Measurements from ENCODE around the gene NEIL3.
"Not testable (repeated sequence)": the region's sequence is repeated elsewhere in the genome, so short reads cannot be mapped to it uniquely, and the experiment has no call there.

The NEIL3 gene

DNA sequence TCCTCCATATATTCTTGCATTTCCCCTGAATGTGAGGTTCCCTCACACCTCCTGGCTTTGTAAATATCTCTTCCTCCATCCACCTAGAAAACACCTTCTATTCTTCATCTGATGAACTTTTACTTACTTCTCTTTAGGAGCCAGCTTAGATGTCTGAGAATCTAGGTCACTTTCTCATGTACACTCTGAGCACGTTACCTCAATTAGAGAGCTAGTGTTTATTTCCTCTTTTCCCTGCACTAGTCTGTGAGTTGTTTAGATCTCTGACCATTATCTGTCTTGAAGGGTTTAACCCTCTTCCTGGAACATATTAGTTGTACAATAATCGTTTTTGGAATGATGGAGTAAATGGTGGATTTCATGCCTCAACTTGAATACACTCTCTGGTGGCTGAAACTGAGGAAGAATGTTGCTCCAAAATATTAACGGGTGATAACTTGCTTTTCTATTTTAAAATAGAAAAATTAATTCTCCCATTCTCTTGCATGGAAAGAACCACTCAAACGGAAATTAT lies 8.5 kb upstream of the NEIL3 start:
- FAIRE-seq (no peak), DNase-seq (ENCODE audit: extremely low spot score, insufficient read length, low read depth) (no peak)

GRCh38 chr4:177302371-177303100 lies 7.1 kb upstream of the NEIL3 start:
- DNase-seq (ENCODE audit: extremely low spot score, insufficient read length, low read depth) (no peak), FAIRE-seq (no peak)

DNA sequence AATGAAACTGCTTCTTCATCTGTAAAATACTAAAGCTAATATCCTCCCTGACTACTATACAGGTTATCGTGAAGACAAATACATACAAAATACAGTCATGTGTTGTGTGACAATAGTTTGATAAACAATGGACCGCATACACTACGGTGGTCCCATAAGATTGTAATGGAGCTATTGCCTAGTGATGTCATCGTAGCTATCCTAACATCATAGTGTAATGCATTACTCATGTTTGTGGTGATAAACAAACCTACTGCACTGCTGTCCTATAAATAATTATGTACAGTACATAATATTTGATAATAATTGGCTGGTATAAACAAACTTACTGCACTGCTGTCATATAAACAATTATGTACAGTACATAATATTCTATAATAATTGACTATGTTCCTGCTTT lies 5.6 kb upstream of the NEIL3 start:
- FAIRE-seq (no peak), DNase-seq (ENCODE audit: extremely low spot score, insufficient read length, low read depth) (no peak)

GRCh38 chr4:177304864-177305263 lies 4.8 kb upstream of the NEIL3 start:
- not testable (repeated sequence) for FAIRE-seq; DNase-seq (ENCODE audit: extremely low spot score, insufficient read length, low read depth)

GRCh38 chr4:177308125-177308524 lies 1.5 kb upstream of the NEIL3 start:
- no peak for DNase-seq (ENCODE audit: extremely low spot score, insufficient read length, low read depth)
- FAIRE-seq: no peak

GRCh38 chr4:177308847-177309521 lies 690 bp upstream of the NEIL3 start:
- FAIRE-seq (no peak), DNase-seq (ENCODE audit: extremely low spot score, insufficient read length, low read depth) (no peak)

DNA sequence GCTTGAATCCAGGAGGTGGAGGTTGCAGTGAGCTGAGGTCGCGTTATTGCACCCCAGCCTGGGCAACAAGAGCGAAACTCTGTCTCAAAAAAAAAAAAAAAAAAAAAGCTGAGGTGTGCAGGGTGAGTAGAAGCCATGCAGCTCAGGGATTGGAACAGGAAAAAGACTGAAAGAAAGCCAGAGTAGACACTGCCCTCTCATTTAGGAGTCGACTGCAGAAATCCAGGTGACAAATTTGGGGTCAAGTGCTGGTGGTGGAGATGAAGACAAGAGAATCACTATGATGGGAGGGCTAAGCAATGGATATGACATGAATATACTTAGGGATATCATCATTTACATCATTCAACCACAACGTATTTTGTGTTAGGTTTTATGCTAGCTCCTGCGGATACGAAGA lies 1.9 kb downstream of the NEIL3 start:
- DNase-seq (ENCODE audit: extremely low spot score, insufficient read length, low read depth) (no peak), FAIRE-seq (no peak)

DNA sequence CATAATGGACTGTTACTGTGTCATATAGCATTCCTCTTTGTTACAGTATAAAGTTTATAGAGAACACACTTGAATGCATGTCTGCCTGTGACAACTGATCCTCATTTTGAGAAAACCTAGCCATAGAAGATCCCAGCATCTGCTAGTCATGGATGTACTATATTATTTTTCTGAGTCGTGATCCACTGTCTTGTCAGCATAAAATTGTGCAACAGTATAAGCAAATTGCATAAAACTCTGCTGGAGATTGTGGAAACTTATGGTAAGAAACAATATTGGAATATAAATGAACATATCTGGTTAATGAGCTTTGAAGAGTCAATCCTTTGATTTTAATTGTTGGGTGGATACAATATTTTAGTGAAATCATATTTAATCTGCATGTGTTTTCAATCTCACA lies 3.6 kb downstream of the NEIL3 start:
- no peak for DNase-seq (ENCODE audit: extremely low spot score, insufficient read length, low read depth)
- no peak for FAIRE-seq

- no peak for DNase-seq (ENCODE audit: extremely low spot score, insufficient read length, low read depth)
- FAIRE-seq: peak; percentile 5
Measured at GRCh38 chr4:177315767-177316464, 6.2 kb downstream of the NEIL3 start.

DNA sequence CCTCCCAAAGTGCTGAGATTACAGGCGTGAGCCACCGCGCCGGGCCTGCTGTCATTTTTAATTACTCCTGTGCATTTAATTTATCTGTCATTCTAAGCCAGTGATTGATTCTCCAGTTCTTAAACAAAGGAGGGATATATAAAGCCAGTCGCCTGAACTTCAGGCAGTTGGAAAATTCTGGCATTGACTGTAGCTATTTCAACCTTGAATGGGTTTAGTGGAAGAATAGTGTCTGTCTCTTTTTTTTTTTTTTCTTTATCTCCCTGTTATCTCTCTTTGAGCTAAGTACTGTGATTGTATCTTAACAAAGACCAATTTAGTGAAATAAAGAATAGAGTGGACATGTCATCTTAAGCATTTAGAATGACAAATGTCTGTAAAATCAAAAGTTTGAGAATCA lies 11.0 kb downstream of the NEIL3 start:
- DNase-seq (ENCODE audit: extremely low spot score, insufficient read length, low read depth): no peak
- FAIRE-seq: no peak

DNA sequence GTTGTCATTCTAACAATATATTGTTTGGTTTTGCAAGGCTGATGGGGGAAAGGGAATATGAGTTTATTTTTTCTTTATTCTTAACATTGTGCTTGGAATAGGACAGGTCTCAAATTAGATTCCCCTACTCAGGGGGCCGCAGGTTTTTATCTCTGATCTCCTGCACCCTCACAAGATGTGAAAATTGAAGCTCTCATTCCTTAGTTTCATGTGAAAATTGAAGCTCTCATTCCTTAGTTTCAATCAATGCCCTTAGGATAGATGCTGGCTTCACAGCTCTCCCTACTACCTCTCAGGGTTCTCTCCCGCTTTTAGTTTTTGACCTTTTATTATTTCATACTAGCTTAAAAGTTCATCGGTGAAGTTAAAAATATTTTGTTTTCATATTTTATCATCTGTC lies 12.0 kb downstream of the NEIL3 start:
- FAIRE-seq: no peak
- no peak for DNase-seq (ENCODE audit: extremely low spot score, insufficient read length, low read depth)

- DNase-seq (ENCODE audit: extremely low spot score, insufficient read length, low read depth): no peak
- no peak for FAIRE-seq
Measured at GRCh38 chr4:177322266-177322665, 12.6 kb downstream of the NEIL3 start.

GRCh38 chr4:177322881-177323280 lies 13.2 kb downstream of the NEIL3 start:
- FAIRE-seq (no peak), DNase-seq (ENCODE audit: extremely low spot score, insufficient read length, low read depth) (no peak)

DNA sequence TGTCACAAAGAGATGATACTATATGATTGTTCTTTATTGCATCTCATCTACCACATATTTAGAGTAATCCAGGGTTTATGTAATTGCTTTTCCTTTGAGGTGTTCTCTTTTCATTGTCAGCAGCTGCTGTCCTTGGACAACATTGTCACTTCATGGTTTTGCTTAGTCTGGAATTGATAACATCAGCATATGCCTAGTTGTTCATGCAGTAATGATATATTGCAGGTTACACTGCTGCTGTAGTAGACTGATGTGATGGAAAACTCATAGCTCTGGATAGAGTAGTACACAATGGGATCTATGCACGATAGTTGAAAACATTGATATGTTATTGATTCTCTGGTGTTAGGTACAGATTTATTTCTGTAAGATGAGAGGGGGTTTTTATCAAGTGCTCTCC lies 13.7 kb downstream of the NEIL3 start:
- FAIRE-seq: peak; percentile 41
- DNase-seq (ENCODE audit: extremely low spot score, insufficient read length, low read depth): no peak

DNA sequence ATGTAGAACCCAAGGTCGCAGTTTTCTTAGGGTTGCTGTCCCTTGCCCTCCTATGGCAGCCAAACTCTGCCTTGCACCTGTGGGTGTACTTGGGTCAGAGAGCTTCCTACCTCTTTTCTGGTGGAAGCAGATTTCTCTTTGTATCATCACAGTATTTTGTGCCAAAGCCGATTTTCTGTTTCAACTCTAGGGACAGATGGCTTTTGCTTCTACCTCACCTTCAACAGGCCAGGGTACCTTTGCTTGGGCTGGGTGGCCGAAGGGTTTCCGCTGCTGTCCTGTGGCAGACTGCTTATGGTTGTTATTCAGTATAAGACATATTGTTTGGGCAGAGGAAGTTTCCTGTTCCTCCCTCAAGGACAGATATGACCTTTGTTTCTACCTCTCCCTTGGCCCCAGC lies 22.4 kb downstream of the NEIL3 start:
- FAIRE-seq (no peak), DNase-seq (ENCODE audit: extremely low spot score, insufficient read length, low read depth) (no peak)

GRCh38 chr4:177339477-177340374 lies 30.1 kb downstream of the NEIL3 start:
- DNase-seq (ENCODE audit: extremely low spot score, insufficient read length, low read depth): peak; percentile 4
- peak; percentile 74 for FAIRE-seq

GRCh38 chr4:177348348-177348747 lies 38.7 kb downstream of the NEIL3 start:
- DNase-seq (ENCODE audit: extremely low spot score, insufficient read length, low read depth) (no peak), FAIRE-seq (no peak)

DNA sequence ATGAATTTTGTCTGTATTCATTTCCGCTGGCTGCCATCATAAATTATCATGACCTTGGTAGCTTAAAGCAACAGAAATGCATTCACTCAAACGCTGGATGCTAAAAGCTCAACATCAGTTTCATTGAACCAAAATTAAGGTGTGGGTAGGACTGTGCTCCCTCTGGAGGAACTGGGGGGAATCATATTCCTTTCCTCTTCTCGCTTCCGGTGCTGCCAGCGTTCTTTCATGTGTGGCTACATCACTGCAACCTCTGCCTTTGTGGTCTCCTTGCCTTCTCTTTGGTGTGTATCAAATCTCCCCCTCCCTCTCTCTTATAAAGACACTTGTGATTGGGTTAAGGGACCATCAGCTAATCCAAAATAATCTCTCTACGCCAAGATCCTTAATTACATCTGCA lies 39.5 kb downstream of the NEIL3 start:
- DNase-seq (ENCODE audit: extremely low spot score, insufficient read length, low read depth): no peak
- no peak for FAIRE-seq

DNA sequence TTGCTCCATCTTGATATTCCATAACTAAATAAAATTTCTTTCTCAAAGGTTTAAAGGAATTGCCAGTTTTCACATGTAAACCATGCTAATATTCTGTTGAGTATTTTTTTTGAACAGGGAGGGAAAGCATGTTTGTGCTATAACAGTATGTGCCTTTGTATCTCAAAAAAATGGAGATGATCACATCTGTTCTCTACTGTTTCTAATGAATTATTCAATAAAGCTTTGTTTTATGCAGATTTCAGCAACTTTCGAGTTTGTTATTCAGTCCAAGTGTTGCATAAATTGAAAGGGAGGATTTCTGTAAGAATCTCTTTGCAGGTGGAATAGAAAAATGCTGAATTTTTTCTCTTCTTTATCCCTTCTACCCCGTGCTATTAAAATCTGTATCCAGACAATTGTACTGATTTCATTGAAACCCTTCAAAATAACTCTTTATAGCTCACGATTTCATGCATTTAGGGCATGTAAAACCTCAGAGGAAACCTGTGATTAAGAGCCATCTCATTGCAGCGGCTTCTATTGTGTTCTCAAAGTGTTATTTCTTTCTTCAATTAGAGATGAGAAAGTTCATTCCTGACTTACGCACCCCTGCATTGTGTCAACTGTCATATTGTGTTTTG lies 42.1 kb downstream of the NEIL3 start:
- DNase-seq (ENCODE audit: extremely low spot score, insufficient read length, low read depth): no peak
- no peak for FAIRE-seq

GRCh38 chr4:177356206-177356605 lies 46.5 kb downstream of the NEIL3 start:
- FAIRE-seq (no peak), DNase-seq (ENCODE audit: extremely low spot score, insufficient read length, low read depth) (no peak)

Data from GM18507 (cell line).